ENCODE data around the gene DNAJC11. TPM values are rescaled to one million over a fixed set of nuclear protein-coding genes. Genes with fewer than 3 reads are reported as not detected.

Gene DNAJC11
- total RNA-seq, 1 donor from 2014 or later = 74.1 TPM

DNA sequence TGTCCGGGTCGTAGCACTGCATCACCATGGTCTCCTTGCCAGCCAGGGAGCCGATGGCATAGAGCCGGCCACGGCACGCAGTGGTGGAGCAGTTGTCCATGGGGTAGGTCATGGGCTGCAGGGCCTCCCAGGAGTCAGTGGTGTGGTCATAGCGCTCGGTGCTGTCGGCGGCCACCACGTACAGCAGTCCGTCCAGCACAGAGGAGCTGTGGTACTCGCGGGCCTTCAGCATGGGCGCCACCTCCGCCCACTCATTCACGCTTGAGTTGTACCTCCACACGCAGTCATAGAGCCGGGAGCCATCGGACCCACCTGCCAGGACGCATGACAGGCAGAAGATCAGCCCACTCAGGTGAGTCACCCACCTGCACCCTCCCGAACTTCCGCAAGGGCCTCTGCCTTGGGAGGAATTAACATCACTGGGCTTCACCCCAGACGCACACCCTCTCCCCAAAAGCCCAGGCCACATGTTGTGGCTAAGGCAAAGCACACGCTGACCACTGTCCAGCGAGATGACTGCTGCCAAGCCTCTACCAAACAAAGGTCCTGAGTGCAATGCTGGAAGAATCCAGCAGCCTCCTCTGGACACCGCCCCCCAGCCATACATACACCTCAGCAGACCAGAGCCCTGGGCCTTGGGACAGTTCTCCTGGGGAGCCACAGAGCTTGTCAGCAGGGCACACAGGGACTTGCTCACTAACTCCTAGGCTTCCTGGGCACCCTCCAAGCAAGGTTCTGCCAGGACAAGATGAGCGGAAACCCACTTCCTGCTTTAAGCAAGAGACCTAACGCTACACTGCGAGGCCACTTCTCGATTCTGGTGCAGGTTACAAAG is 102.3 kb downstream of the DNAJC11 start:
- no peak for DNase-seq
- Mint-ChIP-seq H3K4me3 (ENCODE audit: unreplicated experiment) (no peak overlapping the region), H3K9me3 (ENCODE audit: unreplicated experiment) (peaks cover 13% of the 10 kb centered on the region), H3K4me1 (ENCODE audit: low read depth, unreplicated experiment) (peaks cover 21% of the 10 kb centered on the region), H3K27ac (ENCODE audit: unreplicated experiment) (no peak overlapping the region), H3K36me3 (ENCODE audit: unreplicated experiment) (no peaks in the 10 kb centered on the region), H3K27me3 (ENCODE audit: unreplicated experiment) (peaks cover 9% of the 10 kb centered on the region)
- TF ChIP-seq, protein P1, sequence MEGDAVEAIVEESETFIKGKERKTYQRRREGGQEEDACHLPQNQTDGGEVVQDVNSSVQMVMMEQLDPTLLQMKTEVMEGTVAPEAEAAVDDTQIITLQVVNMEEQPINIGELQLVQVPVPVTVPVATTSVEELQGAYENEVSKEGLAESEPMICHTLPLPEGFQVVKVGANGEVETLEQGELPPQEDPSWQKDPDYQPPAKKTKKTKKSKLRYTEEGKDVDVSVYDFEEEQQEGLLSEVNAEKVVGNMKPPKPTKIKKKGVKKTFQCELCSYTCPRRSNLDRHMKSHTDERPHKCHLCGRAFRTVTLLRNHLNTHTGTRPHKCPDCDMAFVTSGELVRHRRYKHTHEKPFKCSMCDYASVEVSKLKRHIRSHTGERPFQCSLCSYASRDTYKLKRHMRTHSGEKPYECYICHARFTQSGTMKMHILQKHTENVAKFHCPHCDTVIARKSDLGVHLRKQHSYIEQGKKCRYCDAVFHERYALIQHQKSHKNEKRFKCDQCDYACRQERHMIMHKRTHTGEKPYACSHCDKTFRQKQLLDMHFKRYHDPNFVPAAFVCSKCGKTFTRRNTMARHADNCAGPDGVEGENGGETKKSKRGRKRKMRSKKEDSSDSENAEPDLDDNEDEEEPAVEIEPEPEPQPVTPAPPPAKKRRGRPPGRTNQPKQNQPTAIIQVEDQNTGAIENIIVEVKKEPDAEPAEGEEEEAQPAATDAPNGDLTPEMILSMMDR (IDR thresholded peaks at IDR 0.05; ENCODE audit: partially characterized antibody, unreplicated experiment) = no peak

DNA sequence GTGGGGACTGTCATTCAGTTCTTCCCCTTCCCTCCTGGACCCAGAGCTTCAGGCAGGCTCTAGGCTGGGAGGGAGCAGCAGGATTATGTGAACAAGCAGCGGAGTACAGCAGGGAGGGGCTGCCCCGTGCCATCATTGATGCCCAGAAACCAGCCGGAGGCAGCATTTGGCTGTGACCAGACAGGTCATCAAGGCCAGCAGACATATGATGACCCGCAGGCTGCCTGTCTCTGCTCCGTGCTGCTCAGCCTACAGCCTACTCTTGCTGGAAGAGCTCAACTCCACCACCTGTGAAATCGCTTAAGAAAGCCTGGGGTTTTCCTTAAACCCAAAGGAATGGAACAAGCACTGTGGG is 103.9 kb downstream of the DNAJC11 start:
- no peak overlapping the region for H3K4me3 Mint-ChIP-seq (ENCODE audit: unreplicated experiment)
- H3K36me3 Mint-ChIP-seq (ENCODE audit: unreplicated experiment) = no peaks in the 10 kb centered on the region
- DNase-seq = no peak
- H3K27ac Mint-ChIP-seq (ENCODE audit: unreplicated experiment) = no peak overlapping the region
- peaks cover 13% of the 10 kb centered on the region for H3K4me1 Mint-ChIP-seq (ENCODE audit: low read depth, unreplicated experiment)
- peaks cover 10% of the 10 kb centered on the region for H3K9me3 Mint-ChIP-seq (ENCODE audit: unreplicated experiment)
- peaks cover 8% of the 10 kb centered on the region for H3K27me3 Mint-ChIP-seq (ENCODE audit: unreplicated experiment)
- TF ChIP-seq, protein P1 (IDR thresholded peaks at IDR 0.05; ENCODE audit: partially characterized antibody, unreplicated experiment) = no peak

DNA sequence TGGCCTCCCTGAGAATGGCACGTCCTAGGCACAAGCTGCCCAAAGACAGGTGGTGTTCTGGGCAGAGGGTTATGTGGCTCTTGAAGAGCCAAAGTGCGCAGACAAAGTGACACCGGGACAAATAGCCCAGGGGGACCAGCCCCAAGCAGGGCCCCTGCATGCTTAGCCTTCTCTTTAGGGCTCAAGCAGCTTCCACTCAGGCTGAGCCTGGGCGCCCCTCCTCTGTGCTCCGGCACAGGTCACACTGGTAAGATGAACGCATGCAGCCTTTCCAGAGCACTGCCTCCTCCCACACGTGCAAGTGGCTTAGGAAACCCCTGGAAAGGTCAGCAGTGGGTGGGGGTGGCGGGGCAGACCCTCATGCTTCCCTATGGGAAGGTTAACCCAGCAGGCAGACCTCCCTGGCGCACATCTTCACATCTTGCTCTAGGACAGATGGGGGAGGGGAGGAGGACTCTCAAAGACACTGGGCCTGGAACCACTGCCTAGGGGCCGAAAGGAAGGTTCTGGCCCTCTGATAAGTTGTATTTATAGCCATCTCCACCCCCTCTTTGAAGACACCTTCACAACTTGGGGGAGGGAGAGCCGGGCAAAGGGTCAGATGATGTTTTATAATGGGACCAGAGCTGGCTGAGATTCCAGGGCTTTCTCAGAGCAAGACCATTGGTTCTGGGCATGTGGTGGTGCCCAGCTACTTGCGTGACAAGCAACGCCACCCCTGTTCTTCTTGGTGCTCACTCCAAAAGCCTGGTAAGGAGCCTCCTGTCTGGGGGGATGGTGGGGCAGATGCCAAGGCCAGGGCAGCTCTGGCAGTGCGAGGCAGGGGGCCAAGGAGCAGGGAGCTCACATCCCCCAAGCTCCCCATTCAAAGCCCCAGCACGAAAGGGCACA is 104.5 kb downstream of the DNAJC11 start:
- TF ChIP-seq, protein P1 (IDR thresholded peaks at IDR 0.05; ENCODE audit: partially characterized antibody, unreplicated experiment) = no peak
- Mint-ChIP-seq H3K4me3 (ENCODE audit: unreplicated experiment) (no peak overlapping the region), H3K27me3 (ENCODE audit: unreplicated experiment) (peaks cover 5% of the 10 kb centered on the region), H3K27ac (ENCODE audit: unreplicated experiment) (no peak overlapping the region), H3K4me1 (ENCODE audit: low read depth, unreplicated experiment) (peaks cover 13% of the 10 kb centered on the region), H3K9me3 (ENCODE audit: unreplicated experiment) (peaks cover 10% of the 10 kb centered on the region), H3K36me3 (ENCODE audit: unreplicated experiment) (no peaks in the 10 kb centered on the region)
- no peak for DNase-seq

DNA sequence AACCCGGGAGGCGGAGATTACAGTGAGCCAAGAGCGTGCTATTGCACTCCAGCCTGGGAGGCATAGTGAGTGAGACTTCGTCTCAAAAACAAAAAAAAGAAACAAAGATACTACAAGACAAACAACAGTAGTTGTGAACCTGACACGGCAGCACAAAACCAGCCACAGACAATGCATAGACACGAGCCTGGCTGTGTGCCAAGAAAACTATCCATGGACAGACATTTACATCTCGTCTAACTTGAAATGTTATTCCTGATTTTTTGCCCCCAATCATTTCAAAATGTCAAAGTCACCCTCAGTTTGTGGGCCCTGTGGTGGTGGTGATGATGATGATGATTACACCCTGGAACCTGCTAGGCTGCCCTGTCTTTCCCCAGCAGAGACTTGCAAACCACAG is 105.3 kb downstream of the DNAJC11 start:
- Mint-ChIP-seq H3K36me3 (ENCODE audit: unreplicated experiment) (no peaks in the 10 kb centered on the region), H3K4me1 (ENCODE audit: low read depth, unreplicated experiment) (peaks cover 15% of the 10 kb centered on the region), H3K27ac (ENCODE audit: unreplicated experiment) (no peak overlapping the region), H3K27me3 (ENCODE audit: unreplicated experiment) (peaks cover 5% of the 10 kb centered on the region), H3K9me3 (ENCODE audit: unreplicated experiment) (peaks cover 10% of the 10 kb centered on the region), H3K4me3 (ENCODE audit: unreplicated experiment) (no peak overlapping the region)
- TF ChIP-seq, protein P1 (IDR thresholded peaks at IDR 0.05; ENCODE audit: partially characterized antibody, unreplicated experiment) = no peak
- no peak for DNase-seq
